Lung microvascular endothelial cell (primary cell): ENCODE results near the gene SMAD5. TPM values are rescaled to one million over a fixed set of nuclear protein-coding genes. Genes with fewer than 3 reads are reported as not detected.
A peak's percentile ranks its signal among the peaks of the same experiment; 100 is the strongest.

Source experiments
- DNase-seq, 2 donors: peaks; one replicate each; pipeline versions ENCODE4 v3.0.0 to v3.0.0-alpha.2; 2010; ENCODE audit warnings: low read depth in 2 of 2
- total RNA-seq: library from RNA; depleted of rRNA; stranded (reverse); fragments of >200 nt; gene quantifications from 2 replicates; pipeline ENCODE4 v1.2.1, GENCODE V29; 2014

Gene SMAD5
- total RNA-seq, 1 donor from 2014 or later, result 28.6 TPM

- DNase-seq, result no peak
Measured at GRCh38 chr5:136194576-136194975, 61.9 kb downstream of the SMAD5 start.

GRCh38 chr5:136195971-136196820, 63.6 kb downstream of the SMAD5 start:
- no peak for DNase-seq

- DNase-seq, result no peak
Measured at GRCh38 chr5:136197462-136198142, 65.0 kb downstream of the SMAD5 start.

GRCh38 chr5:136198453-136198852, 65.8 kb downstream of the SMAD5 start:
- no peak for DNase-seq

- no peak for DNase-seq
Measured at GRCh38 chr5:136199408-136199807, 66.8 kb downstream of the SMAD5 start.

- no peak for DNase-seq
Measured at GRCh38 chr5:136200130-136200529, 67.5 kb downstream of the SMAD5 start.

GRCh38 chr5:136200761-136201160, 68.1 kb downstream of the SMAD5 start:
- DNase-seq, result no peak

GRCh38 chr5:136201870-136202269, 69.2 kb downstream of the SMAD5 start:
- no peak for DNase-seq

GRCh38 chr5:136202469-136203205, 70.0 kb downstream of the SMAD5 start:
- no peak for DNase-seq

GRCh38 chr5:136203303-136203922, 70.8 kb downstream of the SMAD5 start:
- no peak for DNase-seq

GRCh38 chr5:136205061-136205702, 72.5 kb downstream of the SMAD5 start:
- no peak for DNase-seq

GRCh38 chr5:136205941-136206340, 73.3 kb downstream of the SMAD5 start:
- no peak for DNase-seq

- DNase-seq, result no peak
Measured at GRCh38 chr5:136206361-136206760, 73.7 kb downstream of the SMAD5 start.

GRCh38 chr5:136207631-136208030, 75.0 kb downstream of the SMAD5 start:
- no peak for DNase-seq

- DNase-seq, result no peak
Measured at GRCh38 chr5:136208916-136209315, 76.3 kb downstream of the SMAD5 start.

- no peak for DNase-seq
Measured at GRCh38 chr5:136209346-136209910, 76.8 kb downstream of the SMAD5 start.

GRCh38 chr5:136210259-136210658, 77.6 kb downstream of the SMAD5 start:
- DNase-seq, result no peak

GRCh38 chr5:136211282-136212040, 78.8 kb downstream of the SMAD5 start:
- DNase-seq, result no peak

- DNase-seq, result peak; percentile 63 to 65
Measured at GRCh38 chr5:136212252-136212721, 79.6 kb downstream of the SMAD5 start.

- no peak for DNase-seq
Measured at GRCh38 chr5:136213919-136214493, 81.4 kb downstream of the SMAD5 start.
